ENCODE results near the gene ESR1. TPM values are rescaled to one million over a fixed set of nuclear protein-coding genes. Genes with fewer than 3 reads are reported as not detected.
"Not testable (repeated sequence)": the region's sequence is repeated elsewhere in the genome, so short reads cannot be mapped to it uniquely, and the experiment has no call there.

The ESR1 gene
- total RNA-seq, 2 experiments from 2014 or later = 0.10 TPM; not detected in 1

GRCh38 chr6:151870375-151870774 is 62.9 kb downstream of the ESR1 start:
- ChIA-PET POLR2A (no interaction called here), CTCF (no interaction called here)
- no peak overlapping the region for H3K27ac Mint-ChIP-seq
- peaks cover 9% of the 10 kb centered on the region for H3K9me3 Mint-ChIP-seq
- intact Hi-C loops (cut with micrococcal nuclease) = no loop called here
- no peaks in the 10 kb centered on the region for H3K4me1 Mint-ChIP-seq (ENCODE audit: low read depth)
- no peak overlapping the region for H3K4me3 Mint-ChIP-seq
- no peaks in the 10 kb centered on the region for H3K27me3 Mint-ChIP-seq
- peaks cover 4% of the 10 kb centered on the region for H3K36me3 Mint-ChIP-seq
- DNase-seq = no peak

- intact Hi-C loops (cut with micrococcal nuclease) = no loop called here
- Mint-ChIP-seq H3K27ac (no peak overlapping the region), H3K36me3 (no peaks in the 10 kb centered on the region), H3K9me3 (peaks cover 2% of the 10 kb centered on the region), H3K4me1 (ENCODE audit: low read depth) (no peaks in the 10 kb centered on the region), H3K4me3 (no peak overlapping the region), H3K27me3 (no peaks in the 10 kb centered on the region)
- DNase-seq = no peak
- CTCF ChIA-PET = no interaction called here
- POLR2A ChIA-PET = no interaction called here
Observed at GRCh38 chr6:151875524-151875923, 68.0 kb downstream of the ESR1 start.

- intact Hi-C loops (cut with micrococcal nuclease) = no loop called here
- Mint-ChIP-seq H3K27ac (no peak overlapping the region), H3K9me3 (peaks cover 2% of the 10 kb centered on the region), H3K36me3 (no peaks in the 10 kb centered on the region), H3K27me3 (no peaks in the 10 kb centered on the region), H3K4me1 (ENCODE audit: low read depth) (no peaks in the 10 kb centered on the region), H3K4me3 (no peak overlapping the region)
- ChIA-PET POLR2A (no interaction called here), CTCF (no interaction called here)
- DNase-seq = no peak
Observed at GRCh38 chr6:151876122-151876521, 68.6 kb downstream of the ESR1 start.

DNA sequence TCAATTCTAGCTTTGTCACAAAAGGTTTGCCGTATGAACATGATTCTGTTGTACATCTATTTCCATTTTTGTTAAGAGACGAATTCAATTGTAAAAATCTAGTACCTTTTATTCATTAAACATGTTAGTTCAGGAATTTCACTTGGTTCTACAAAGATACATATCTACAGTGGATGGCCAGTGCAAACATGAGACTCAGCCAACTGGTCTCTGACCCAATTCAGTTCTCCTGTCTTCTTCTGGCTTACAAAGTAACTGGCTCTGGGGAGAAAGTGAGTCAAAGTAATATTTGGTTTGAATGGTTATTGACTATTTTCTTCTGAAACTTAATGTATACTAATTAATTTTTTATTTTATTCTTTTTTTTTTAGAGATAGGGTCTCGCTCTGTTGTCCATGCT is 70.0 kb downstream of the ESR1 start:
- Mint-ChIP-seq H3K27ac (no peak overlapping the region), H3K9me3 (no peaks in the 10 kb centered on the region), H3K36me3 (no peaks in the 10 kb centered on the region), H3K4me1 (ENCODE audit: low read depth) (no peaks in the 10 kb centered on the region), H3K4me3 (no peak overlapping the region), H3K27me3 (no peaks in the 10 kb centered on the region)
- ChIA-PET CTCF (no interaction called here), POLR2A (interaction anchor here (0.6 kb wide), 1 partner anchor 307 kb away, joined by 4 read pairs; no protein-coding TSS in a partner anchor)
- intact Hi-C loops (cut with micrococcal nuclease) = no loop called here
- no peak for DNase-seq

GRCh38 chr6:151881231-151881630 is 73.7 kb downstream of the ESR1 start:
- Mint-ChIP-seq H3K9me3 (no peaks in the 10 kb centered on the region), H3K27me3 (no peaks in the 10 kb centered on the region), H3K36me3 (no peaks in the 10 kb centered on the region), H3K4me3 (no peak overlapping the region), H3K4me1 (ENCODE audit: low read depth) (no peaks in the 10 kb centered on the region), H3K27ac (no peak overlapping the region)
- no peak for DNase-seq
- ChIA-PET CTCF (no interaction called here), POLR2A (no interaction called here)
- intact Hi-C loops (cut with micrococcal nuclease) = no loop called here

GRCh38 chr6:151882206-151882605 is 74.7 kb downstream of the ESR1 start:
- no peaks in the 10 kb centered on the region for H3K9me3 Mint-ChIP-seq
- intact Hi-C loops (cut with micrococcal nuclease) = no loop called here
- no peaks in the 10 kb centered on the region for H3K4me1 Mint-ChIP-seq (ENCODE audit: low read depth)
- ChIA-PET CTCF (interaction anchor here (0.6 to 1.1 kb wide), 2 partner anchors 11 to 100 kb away, joined by 3 read pairs; no protein-coding TSS in a partner anchor), POLR2A (no interaction called here)
- DNase-seq = no peak
- H3K27ac Mint-ChIP-seq = no peak overlapping the region
- no peaks in the 10 kb centered on the region for H3K36me3 Mint-ChIP-seq
- H3K27me3 Mint-ChIP-seq = no peaks in the 10 kb centered on the region
- H3K4me3 Mint-ChIP-seq = no peak overlapping the region

DNA sequence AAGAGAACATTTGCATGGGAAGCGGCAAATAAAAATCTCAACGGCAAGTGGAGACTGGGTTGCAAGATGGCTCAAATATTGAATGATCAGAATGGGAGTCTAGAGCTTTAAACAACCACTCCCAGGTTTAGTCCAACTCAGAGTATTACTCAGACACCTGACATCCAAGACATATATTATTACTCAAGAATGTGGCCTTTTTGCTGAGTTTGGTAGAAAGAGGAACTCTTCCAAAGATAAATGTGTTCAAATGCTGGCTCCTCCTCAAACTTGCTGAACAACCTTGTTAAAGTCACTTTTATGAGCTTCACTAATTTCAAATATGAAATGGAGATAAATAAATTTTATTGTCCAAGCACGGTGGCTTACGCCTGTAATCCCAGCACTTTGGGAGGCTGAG is 77.8 kb downstream of the ESR1 start:
- H3K27me3 Mint-ChIP-seq = no peaks in the 10 kb centered on the region
- CTCF ChIA-PET = no interaction called here

DNA sequence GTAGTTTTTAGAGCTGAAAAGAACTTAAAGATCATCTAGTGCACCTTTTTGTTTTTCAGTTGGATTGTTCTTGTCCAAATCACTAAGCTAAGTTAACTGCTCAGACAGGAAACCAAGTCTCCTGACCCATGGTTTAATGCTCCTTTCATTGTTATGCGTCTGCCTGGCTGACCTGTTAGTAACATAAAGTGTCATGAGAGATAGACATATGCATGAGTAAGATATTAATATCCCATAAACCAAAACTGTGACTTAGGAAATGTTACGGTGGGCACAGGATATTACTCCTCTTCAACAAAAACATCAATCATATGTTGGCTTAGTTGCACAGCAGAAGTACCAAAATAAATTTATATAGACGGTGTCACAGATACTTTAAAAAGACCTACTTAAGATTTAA is 84.0 kb downstream of the ESR1 start:
- POLR2A ChIA-PET = no interaction called here
- CTCF ChIA-PET = no interaction called here

More for the DNA sequence above, 77.8 kb downstream of the ESR1 start:
- Mint-ChIP-seq H3K36me3 (no peaks in the 10 kb centered on the region), H3K4me3 (no peak overlapping the region), H3K9me3 (peaks cover 5% of the 10 kb centered on the region), H3K27ac (no peak overlapping the region), H3K4me1 (ENCODE audit: low read depth) (no peaks in the 10 kb centered on the region)
- intact Hi-C loops (cut with micrococcal nuclease) = no loop called here
- POLR2A ChIA-PET = no interaction called here
- DNase-seq = no peak

DNA sequence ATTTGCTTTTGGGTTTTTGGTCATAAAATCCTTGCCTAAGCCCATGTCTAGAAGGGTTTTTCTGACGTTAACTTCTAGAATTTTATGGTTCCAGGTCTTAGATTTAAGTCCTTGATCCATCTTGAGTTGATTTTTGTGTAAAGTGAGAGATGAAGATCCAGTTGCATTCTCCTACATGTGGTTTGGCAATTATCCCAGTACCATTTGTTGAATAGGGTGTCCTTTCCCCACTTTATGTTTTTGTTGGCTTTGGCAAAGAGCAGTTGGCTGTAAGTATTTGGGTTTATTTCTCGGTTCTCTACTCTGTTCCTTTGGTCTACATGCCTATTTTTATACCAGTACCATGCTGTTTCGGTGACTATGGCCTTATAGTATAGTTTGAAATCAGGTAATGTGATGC is 86.9 kb downstream of the ESR1 start:
- CTCF ChIA-PET; POLR2A ChIA-PET; H3K4me1 Mint-ChIP-seq (ENCODE audit: low read depth); H3K27ac Mint-ChIP-seq; H3K4me3 Mint-ChIP-seq; H3K27me3 Mint-ChIP-seq; DNase-seq; H3K36me3 Mint-ChIP-seq; intact Hi-C loops (cut with micrococcal nuclease): not testable (repeated sequence)
- peaks cover 24% of the 10 kb centered on the region for H3K9me3 Mint-ChIP-seq

More for the DNA sequence above, 84.0 kb downstream of the ESR1 start:
- no peaks in the 10 kb centered on the region for H3K4me1 Mint-ChIP-seq (ENCODE audit: low read depth)
- no peak for DNase-seq
- no peak overlapping the region for H3K4me3 Mint-ChIP-seq
- intact Hi-C loops (cut with micrococcal nuclease) = loop anchor here (2.0 kb wide), 1 partner anchor 25 kb away; no protein-coding TSS in a partner anchor
- no peaks in the 10 kb centered on the region for H3K27me3 Mint-ChIP-seq
- no peak overlapping the region for H3K27ac Mint-ChIP-seq
- peaks cover 13% of the 10 kb centered on the region for H3K9me3 Mint-ChIP-seq
- H3K36me3 Mint-ChIP-seq = no peaks in the 10 kb centered on the region

DNA sequence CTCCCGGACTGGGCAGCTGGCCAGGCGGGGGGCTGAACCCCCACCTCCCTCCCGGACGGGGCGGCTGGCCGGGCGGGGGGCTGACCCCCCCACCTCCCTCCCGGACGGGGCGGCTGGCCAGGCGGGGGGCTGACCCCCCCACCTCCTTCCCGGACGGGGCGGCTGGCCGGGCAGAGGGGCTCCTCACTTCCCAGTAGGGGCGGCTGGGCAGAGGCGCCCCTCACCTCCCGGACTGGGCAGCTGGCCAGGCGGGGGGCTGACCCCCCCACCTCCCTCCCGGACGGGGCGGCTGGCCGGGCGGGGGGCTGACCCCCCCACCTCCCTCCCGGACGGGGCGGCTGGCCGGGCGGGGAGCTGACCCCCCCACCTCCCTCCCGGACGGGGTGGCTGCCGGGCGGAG is 91.7 kb downstream of the ESR1 start:
- CTCF ChIA-PET; H3K27ac Mint-ChIP-seq; H3K4me3 Mint-ChIP-seq; POLR2A ChIA-PET; intact Hi-C loops (cut with micrococcal nuclease); H3K4me1 Mint-ChIP-seq (ENCODE audit: low read depth); DNase-seq; H3K27me3 Mint-ChIP-seq; H3K36me3 Mint-ChIP-seq: not testable (repeated sequence)
- H3K9me3 Mint-ChIP-seq = peaks cover 29% of the 10 kb centered on the region

GRCh38 chr6:151899796-151900195 is 92.3 kb downstream of the ESR1 start:
- CTCF ChIA-PET, H3K27me3 Mint-ChIP-seq, H3K36me3 Mint-ChIP-seq: not testable (repeated sequence)

GRCh38 chr6:151900256-151900655 is 92.8 kb downstream of the ESR1 start:
- ChIA-PET POLR2A (no interaction called here), CTCF (no interaction called here)
- intact Hi-C loops (cut with micrococcal nuclease) = no loop called here
- peaks cover 9% of the 10 kb centered on the region for H3K36me3 Mint-ChIP-seq
- H3K27ac Mint-ChIP-seq = no peak overlapping the region
- H3K27me3 Mint-ChIP-seq = no peaks in the 10 kb centered on the region
- no peaks in the 10 kb centered on the region for H3K4me1 Mint-ChIP-seq (ENCODE audit: low read depth)
- H3K4me3 Mint-ChIP-seq = no peak overlapping the region
- H3K9me3 Mint-ChIP-seq = peaks cover 24% of the 10 kb centered on the region
- DNase-seq = no peak

More at GRCh38 chr6:151899796-151900195, 92.3 kb downstream of the ESR1 start:
- H3K4me3 Mint-ChIP-seq; DNase-seq; intact Hi-C loops (cut with micrococcal nuclease); H3K27ac Mint-ChIP-seq; POLR2A ChIA-PET; H3K4me1 Mint-ChIP-seq (ENCODE audit: low read depth): not testable (repeated sequence)
- H3K9me3 Mint-ChIP-seq = peaks cover 29% of the 10 kb centered on the region

DNA sequence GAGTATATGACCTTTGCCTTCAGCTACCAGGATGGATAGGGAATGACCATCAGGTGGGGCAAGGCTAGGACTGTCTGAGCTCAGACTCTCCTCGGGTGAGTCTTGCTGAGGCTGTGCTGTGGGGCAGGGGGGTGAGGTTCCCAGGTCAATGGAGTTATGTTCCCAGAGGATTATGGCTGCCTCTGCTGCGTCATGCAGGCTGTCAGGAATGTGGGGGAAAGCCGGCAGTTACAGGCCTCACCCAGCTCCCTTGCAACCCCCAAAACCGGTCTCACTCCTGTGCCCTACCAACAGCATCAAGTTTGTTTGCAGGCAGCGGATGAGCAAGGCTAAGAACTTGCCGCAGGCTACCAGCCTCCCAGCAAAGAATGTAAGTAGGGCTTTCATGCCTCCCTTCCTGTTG is 93.5 kb downstream of the ESR1 start:
- ChIA-PET CTCF (no interaction called here), POLR2A (no interaction called here)

DNA sequence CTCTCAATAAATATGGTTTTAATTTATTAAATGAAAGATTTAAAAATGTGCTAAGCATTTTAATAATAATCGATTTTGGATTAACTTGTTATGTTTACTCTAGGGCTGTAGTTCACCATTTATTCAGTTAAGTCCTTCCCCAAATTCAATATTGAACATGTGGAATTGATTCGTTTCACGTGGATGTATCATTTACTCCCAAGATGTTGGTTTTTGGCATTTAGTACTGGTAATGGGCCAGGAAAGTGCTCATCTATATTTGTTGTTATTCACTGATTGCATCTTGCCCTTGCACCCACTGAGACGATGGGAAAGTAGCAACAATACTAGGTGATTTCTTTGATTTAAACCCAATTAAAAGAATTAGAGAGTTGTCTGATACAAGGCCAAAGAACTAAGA is 97.1 kb downstream of the ESR1 start:
- DNase-seq = no peak
- CTCF ChIA-PET = no interaction called here
- POLR2A ChIA-PET = no interaction called here
- intact Hi-C loops (cut with micrococcal nuclease) = no loop called here
- Mint-ChIP-seq H3K4me3 (no peak overlapping the region), H3K4me1 (ENCODE audit: low read depth) (no peaks in the 10 kb centered on the region), H3K27me3 (no peaks in the 10 kb centered on the region), H3K36me3 (peaks cover 6% of the 10 kb centered on the region), H3K9me3 (peaks cover 5% of the 10 kb centered on the region), H3K27ac (no peak overlapping the region)

More for the DNA sequence above, 93.5 kb downstream of the ESR1 start:
- Mint-ChIP-seq H3K9me3 (peaks cover 21% of the 10 kb centered on the region), H3K27ac (no peak overlapping the region), H3K27me3 (no peaks in the 10 kb centered on the region), H3K4me3 (no peak overlapping the region), H3K4me1 (ENCODE audit: low read depth) (no peaks in the 10 kb centered on the region), H3K36me3 (peaks cover 9% of the 10 kb centered on the region)
- intact Hi-C loops (cut with micrococcal nuclease) = no loop called here
- DNase-seq = no peak

Measured in activated CD4-positive, alpha-beta memory T cell treated with anti-CD3 and anti-CD28 coated beads for 36 hours (primary cell).